GM21528 (cell line): ENCODE results near the gene VDAC1.
"Not testable (repeated sequence)": the region's sequence is repeated elsewhere in the genome, so short reads cannot be mapped to it uniquely, and the experiment has no call there.

ENCODE experiments used
- ATAC-seq: cut with Tn5 transposase; IDR thresholded peaks from one replicate; pipeline ENCODE4 v1.9.1; 2021; ENCODE audit warnings: mild to moderate bottlenecking, moderate library complexity; ENCODE audit not compliant: unreplicated experiment, low FRiP score

VDAC1 gene

GRCh38 chr5:133969654-133970324, 35.0 kb downstream of the VDAC1 start:
- no peak for ATAC-seq

GRCh38 chr5:133968204-133968980, 36.4 kb downstream of the VDAC1 start, which contains the start of gene C5orf15:
C5orf15 (minus strand) TSS chr5:133968625; CDS start chr5:133968584, 41 bp downstream.
- ATAC-seq: peak; percentile 97

GRCh38 chr5:133967698-133968203, 37.0 kb downstream of the VDAC1 start:
- ATAC-seq: no peak

- ATAC-seq: no peak
Observed at GRCh38 chr5:133967124-133967523, 37.7 kb downstream of the VDAC1 start.

GRCh38 chr5:133966090-133966489, 38.7 kb downstream of the VDAC1 start:
- ATAC-seq: no peak

- ATAC-seq: no peak
Observed at GRCh38 chr5:133963493-133964128, 41.2 kb downstream of the VDAC1 start.

GRCh38 chr5:133962801-133963476, 41.8 kb downstream of the VDAC1 start:
- ATAC-seq: no peak

- no peak for ATAC-seq
Observed at GRCh38 chr5:133962131-133962530, 42.6 kb downstream of the VDAC1 start.

GRCh38 chr5:133959643-133960042, 45.1 kb downstream of the VDAC1 start:
- no peak for ATAC-seq

- peak; percentile 81 for ATAC-seq
Observed at GRCh38 chr5:133957591-133957990, 47.2 kb downstream of the VDAC1 start.

- ATAC-seq: peak; percentile 21
Observed at GRCh38 chr5:133957080-133957479, 47.7 kb downstream of the VDAC1 start.

- not testable (repeated sequence) for ATAC-seq
Observed at GRCh38 chr5:133956196-133956595, 48.6 kb downstream of the VDAC1 start.

GRCh38 chr5:133953568-133954145, 51.1 kb downstream of the VDAC1 start:
- ATAC-seq: no peak

GRCh38 chr5:133952729-133953567, 51.8 kb downstream of the VDAC1 start:
- ATAC-seq: no peak

- no peak for ATAC-seq
Observed at GRCh38 chr5:133950821-133951612, 53.8 kb downstream of the VDAC1 start.

GRCh38 chr5:133948721-133949120, 56.1 kb downstream of the VDAC1 start:
- ATAC-seq: no peak

GRCh38 chr5:133947431-133947841, 57.3 kb downstream of the VDAC1 start:
- ATAC-seq: no peak

- ATAC-seq: no peak
Observed at GRCh38 chr5:133945568-133945967, 59.2 kb downstream of the VDAC1 start.
